M059J (cell line): ENCODE results near the gene ZNF326. TPM values are rescaled to one million over a fixed set of nuclear protein-coding genes. Genes with fewer than 3 reads are reported as not detected.

Experiments
- DNase-seq: peaks from one replicate; pipeline ENCODE4 v3.0.0-alpha.2; 2012; ENCODE audit warnings: low read depth
- total RNA-seq: library from RNA; depleted of rRNA; stranded (reverse); fragments of >200 nt; shearing (Covaris generic); gene quantifications from 2 replicates; pipeline ENCODE4 v1.2.3, GENCODE V29; 2014; rRNA removed

The ZNF326 gene
- total RNA-seq, 1 experiment from 2014 or later = 6.9 TPM

- no peak for DNase-seq
These were observed 79.2 kb downstream of the ZNF326 start for GRCh38 chr1:90074137-90074536.

GRCh38 chr1:90074566-90074965 is 79.7 kb downstream of the ZNF326 start:
- DNase-seq = no peak

GRCh38 chr1:90074970-90075391 is 80.1 kb downstream of the ZNF326 start:
- DNase-seq = no peak

GRCh38 chr1:90083995-90084394 is 89.1 kb downstream of the ZNF326 start:
- DNase-seq = no peak

Other genes with a start within 250 kb of the ZNF326 start
- gene LRRC8D, start 174.1 kb upstream of the ZNF326 start, total RNA-seq = 66.7 and 96.9 TPM in 2 replicates